K562 (cell line): ENCODE results near the gene OPN1LW. TPM values are rescaled to one million over a fixed set of nuclear protein-coding genes. Genes with fewer than 3 reads are reported as not detected.

Experiments
- ATAC-seq: fragments of 200-7000 bp; cut with Tn5 transposase; 3 replicates; pipeline ENCODE4 v1.9.1; 2020; ENCODE audit warnings: moderate library complexity
- BruUV-seq: library from RNA; stranded (reverse); fragments of 400-500 nt; replicated peaks from 2 replicates; lab custom pipeline; 2021; lab: Mats Ljungman, UMichigan
- CTCF ChIA-PET: fragments of 300-600 bp; formaldehyde crosslinking; extraction: SDS; loops from one replicate; lab custom pipeline; 2021; ENCODE audit warnings: low intra/inter-chr PET ratio; lab: Yijun Ruan, JAX
- POLR2A ChIA-PET: fragments of 300-600, 350-650 bp; sonication (Branson Sonifier 250); formaldehyde crosslinking; extraction: SDS; loops from one replicate; lab custom pipeline; 2021; ENCODE audit warnings: antibody characterized with exemption, inconsistent platforms; lab: Yijun Ruan, JAX
- DNase-seq, 4 experiments: peaks; one replicate each; pipeline versions ENCODE4 v3.0.0 to v3.0.0-alpha.2; 2011 to 2018; ENCODE audit warnings: low spot score in 3 of 4, mixed read lengths in 3 of 4; ENCODE audit errors: extremely low read depth in 1 of 4
- FAIRE-seq: peaks from 2 replicates; lab custom pipeline; 2011; peaks lifted over from hg19 to GRCh38; lab: Jason Lieb, UNC
- H2AFZ ChIP-seq: 2 replicates; pipeline ENCODE4 v1.6.0; 2011; ENCODE audit warnings: low read depth, low read length, control low read depth, inconsistent platforms
- H3K27ac ChIP-seq: fragments of 200-600 bp; 3 replicates; pipeline ENCODE4 v1.8.0; 2011; ENCODE audit warnings: low read depth, mild to moderate bottlenecking, control low read depth, inconsistent platforms, low read length, moderate library complexity, mixed read lengths; ENCODE audit errors: extremely low read depth
- H3K27me3 ChIP-seq, 2 experiments: fragments of 300-600 bp in 1 of 2; 2 replicates in 1 of 2; 3 replicates in 1 of 2; pipeline versions ENCODE4 v1.6.0 to v1.8.0; 2011; ENCODE audit warnings: inconsistent platforms in 2 of 2, low read length in 2 of 2, mild to moderate bottlenecking in 1 of 2, mixed read lengths in 1 of 2, moderate library complexity in 1 of 2; ENCODE audit not compliant: control insufficient read depth in 2 of 2, insufficient read depth in 2 of 2
- H3K36me3 ChIP-seq: fragments of 300-600 bp; 3 replicates; pipeline ENCODE4 v1.8.0; 2011; ENCODE audit warnings: mild to moderate bottlenecking, low read length, inconsistent platforms; ENCODE audit not compliant: control insufficient read depth, insufficient read depth
- H3K4me1 ChIP-seq, 2 experiments: fragments of 200-600 bp in 1 of 2; replicated peaks in 1 of 2; 2 replicates in 1 of 2; 3 replicates in 1 of 2; pipeline versions ENCODE4 v1.5.1 to v1.8.0; 2011; ENCODE audit warnings: inconsistent platforms in 2 of 2, low read length in 2 of 2, mild to moderate bottlenecking in 1 of 2, mixed read lengths in 1 of 2, moderate library complexity in 1 of 2; ENCODE audit not compliant: control insufficient read depth in 2 of 2, insufficient read depth in 2 of 2
- H3K4me2 ChIP-seq: 2 replicates; pipeline ENCODE4 v1.6.1; 2011; ENCODE audit warnings: low read length, control low read depth, inconsistent platforms, mixed read lengths; ENCODE audit not compliant: insufficient read depth
- H3K4me3 ChIP-seq: fragments of 200-600 bp; sonication (generic), shearing (Covaris generic); 2 replicates; pipeline ENCODE4 v1.5.1; 2016; ENCODE audit warnings: control low read depth, inconsistent platforms
- H3K79me2 ChIP-seq: fragments of 200-600 bp; 3 replicates; pipeline ENCODE4 v1.8.0; 2011; ENCODE audit warnings: low read length, inconsistent platforms; ENCODE audit not compliant: control insufficient read depth, insufficient read depth
- H3K9ac ChIP-seq, 2 experiments: 2 replicates each; pipeline versions ENCODE4 v1.6.0 to v1.6.1; 2011; ENCODE audit warnings: low read depth in 2 of 2, low read length in 2 of 2, control low read depth in 1 of 2, inconsistent platforms in 1 of 2, mild to moderate bottlenecking in 1 of 2, mixed read lengths in 1 of 2; ENCODE audit not compliant: insufficient read depth in 1 of 2
- H3K9me1 ChIP-seq: one replicate; pipeline ENCODE4 v1.6.0; 2011; ENCODE audit warnings: inconsistent platforms, mild to moderate bottlenecking, low read length, moderate library complexity; ENCODE audit not compliant: control insufficient read depth, insufficient read depth
- H3K9me3 ChIP-seq: replicated peaks from 2 replicates; pipeline ENCODE4 v1.5.1; 2011; ENCODE audit warnings: low read depth, low read length, inconsistent platforms; ENCODE audit not compliant: control insufficient read depth, insufficient read depth
- H4K20me1 ChIP-seq: replicated peaks from 2 replicates; pipeline ENCODE4 v1.6.1; 2011; ENCODE audit warnings: low read length, inconsistent platforms, mixed read lengths; ENCODE audit not compliant: control insufficient read depth, insufficient read depth
- BRD9 ChIP-seq: fragments of 450-650 bp; IDR thresholded peaks from 2 replicates; pipeline ENCODE4 v1.6.1; 2018; ENCODE audit warnings: low read depth; ENCODE audit not compliant: partially characterized antibody
- CTBP1 ChIP-seq: fragments of 450-650 bp; IDR thresholded peaks from 2 replicates; pipeline ENCODE4 v1.6.1; 2016; ENCODE audit warnings: borderline replicate concordance
- ELK1 ChIP-seq: sonication (generic); formaldehyde crosslinking; IDR thresholded peaks from 2 replicates; pipeline ENCODE4 v1.8.1; 2022; ENCODE audit warnings: missing genetic modification reagents
- FOXA3 ChIP-seq, 2 experiments: fragments of 450-650 bp in 1 of 2; sonication (generic) in 1 of 2; formaldehyde crosslinking; IDR thresholded peaks in 1 of 2; conservative IDR thresholded peaks in 1 of 2; 2 replicates each; pipeline versions ENCODE4 v1.4.0 to v1.8.0; 2020 to 2022; ENCODE audit warnings: mild to moderate bottlenecking in 2 of 2, missing genetic modification reagents in 1 of 2
- FOXK2 ChIP-seq, 2 experiments: fragments of 450-650 bp; IDR thresholded peaks in 1 of 2; conservative IDR thresholded peaks in 1 of 2; 2 replicates each; pipeline ENCODE4 v1.6.1; 2016; ENCODE audit warnings: low read depth in 2 of 2, mild to moderate bottlenecking in 1 of 2
- KDM2B ChIP-seq: fragments of 250-450 bp; sonication (Bioruptor Pico); IDR thresholded peaks from 2 replicates; pipeline ENCODE4 v1.8.0; 2021; ENCODE audit warnings: mild to moderate bottlenecking, moderate library complexity
- LEF1 ChIP-seq: fragments of 450-650 bp; IDR thresholded peaks from 2 replicates; pipeline ENCODE4 v1.6.1; 2016; ENCODE audit warnings: mild to moderate bottlenecking
- NEUROD1 ChIP-seq: fragments of 150-350 bp; IDR thresholded peaks from 2 replicates; pipeline ENCODE4 v1.6.1; 2014; ENCODE audit warnings: borderline replicate concordance, low read length, low read depth; ENCODE audit not compliant: partially characterized antibody
- POLR2AphosphoS5 ChIP-seq: IDR thresholded peaks from 2 replicates; pipeline ENCODE4 v1.6.1; 2011; ENCODE audit warnings: mild to moderate bottlenecking, low read depth, low read length, moderate library complexity; ENCODE audit not compliant: control insufficient read depth, insufficient read depth
- THRA ChIP-seq: fragments of 450-650 bp; IDR thresholded peaks from 2 replicates; pipeline ENCODE4 v1.6.1; 2017; ENCODE audit warnings: mild to moderate bottlenecking, moderate library complexity
- TSHZ1 ChIP-seq: fragments of 250-450 bp; sonication (Bioruptor Pico); IDR thresholded peaks from 2 replicates; pipeline ENCODE4 v1.4.0; 2020; ENCODE audit warnings: mild to moderate bottlenecking, moderate library complexity
- U2AF1 ChIP-seq: fragments of 200-400 bp; formaldehyde crosslinking; optimal IDR thresholded peaks from 2 replicates; pipeline ENCODE3; 2017; ENCODE audit warnings: mild to moderate bottlenecking, low read depth, low read length, moderate library complexity
- ZNF584 ChIP-seq: fragments of 200-800 bp; sonication (Bioruptor generic); IDR thresholded peaks from 2 replicates; pipeline ENCODE4 v1.6.1; 2016; ENCODE audit warnings: low read depth, mild to moderate bottlenecking, missing genetic modification characterization, missing compliant biosample characterization
- ZNF586 ChIP-seq: fragments of 450-650 bp; formaldehyde crosslinking; conservative IDR thresholded peaks from 2 replicates; pipeline ENCODE4 v1.4.0; 2020; ENCODE audit warnings: mild to moderate bottlenecking, moderate library complexity
- WGBS: fragments of 100-300 bp; shearing (Covaris generic); methylation state at CpG from one replicate; pipeline ENCODE4 v1.1.6; 2016; ENCODE audit warnings: low coverage, mixed read lengths; ENCODE audit not compliant: insufficient coverage; ENCODE audit errors: missing lambda C conversion rate; 5-methylcytosine and 5-hydroxymethylcytosine counted together
- in situ Hi-C: fragments of 300-500 bp; cut with MboI; formaldehyde crosslinking; loops from 4 replicates; pipeline ENCODE4 v1.15.0; 2018; ENCODE audit warnings: inconsistent platforms, mixed read lengths
- intact Hi-C: fragments of 100-400 bp; cut with micrococcal nuclease; formaldehyde crosslinking; loops from 2 replicates; pipeline ENCODE4 v1.14.2; 2022
- polyA plus RNA-seq, 8 experiments: library from polyadenylated mRNA; depleted of rRNA in 4 of 8; stranded (reverse) in 5 of 8; unstranded in 3 of 8; fragments of >200 nt; fragmentation: Nextera tagmentation in 2 of 8; fragmentation: Illumina TruSeq in 1 of 8; extraction: Ambion mirVana in 2 of 8; extraction: Trizol in 1 of 8; gene quantifications; 2 replicates each; pipeline versions ENCODE4 v1.2.1 to v1.2.3, GENCODE V29; 2011 to 2014; ENCODE audit warnings: inconsistent platforms in 1 of 8, missing spikeins in 1 of 8
- total RNA-seq, 7 experiments: library from RNA; depleted of rRNA in 6 of 7; stranded (reverse); fragments of >200 nt in 6 of 7; fragmentation: Illumina TruSeq in 2 of 7; extraction: Trizol in 2 of 7; gene quantifications; 2 replicates each; pipeline versions ENCODE4 v1.2.1 to v1.2.3, GENCODE V29; 2011 to 2021; ENCODE audit warnings: low replicate concordance in 1 of 7

Gene OPN1LW
- total and polyA plus RNA-seq, 9 of the 15 experiments (the other 6 are each of a cell fraction or from before 2014, with no cell fraction given): 0.04 TPM; not detected in 8

- no peak for TF ChIP-seq CTBP1
- no peak for TF ChIP-seq LEF1
- TF ChIP-seq NEUROD1: no peak
- TF ChIP-seq TSHZ1: no peak
- no peak for TF ChIP-seq BRD9
- TF ChIP-seq FOXK2 (conservative IDR thresholded peaks at IDR 0.05 in 1 of 2, IDR thresholded peaks at IDR 0.05 in 1 of 2; ENCODE audit: low read depth in 2 of 2): no peak
Measured at GRCh38 chrX:154131955-154132354, 12.1 kb upstream of the OPN1LW start (continued).

GRCh38 chrX:154132366-154132765 lies 11.7 kb upstream of the OPN1LW start:
- H3K9ac ChIP-seq: no peak overlapping the region
- intact Hi-C loops (no loop called here), in situ Hi-C loops (no loop called here)
- H4K20me1 ChIP-seq: no peaks in the 10 kb centered on the region
- no peaks in the 10 kb centered on the region for H3K36me3 ChIP-seq
- no peaks in the 10 kb centered on the region for H3K27me3 ChIP-seq
- ChIA-PET CTCF (no interaction called here), POLR2A (no interaction called here)
- no peak overlapping the region for H3K27ac ChIP-seq
- H3K4me2 ChIP-seq: no peak overlapping the region
- no peak for DNase-seq
- FAIRE-seq: no peak
- no TSS peak for BruUV-seq
- ATAC-seq: no peak
- WGBS: 55% methylated on average over 8 of the region's 9 CpGs
- H3K9me3 ChIP-seq: no peaks in the 10 kb centered on the region
- no peaks in the 10 kb centered on the region for H3K9me1 ChIP-seq
- peaks cover 0 to 7% of the 10 kb centered on the region in 2 experiments; a peak in 3 of 5 replicates for H3K4me1 ChIP-seq
- no peaks in the 10 kb centered on the region for H3K79me2 ChIP-seq
- no peak overlapping the region for H2AFZ ChIP-seq
- no peak overlapping the region for H3K4me3 ChIP-seq
- TF ChIP-seq ZNF586 (CRISPR knock-in tag): no peak
- no peak for TF ChIP-seq ZNF584 (CRISPR knock-in tag)
- no peak for TF ChIP-seq KDM2B
- no peak for TF ChIP-seq U2AF1
- TF ChIP-seq POLR2AphosphoS5: no peak
- no peak for TF ChIP-seq THRA
- TF ChIP-seq FOXA3 (CRISPR knock-in tag; conservative IDR thresholded peaks at IDR 0.05 in 1 of 2, IDR thresholded peaks at IDR 0.05 in 1 of 2): no peak
- TF ChIP-seq ELK1 (CRISPR knock-in tag): no peak
